Fibroblast of skin of left quadriceps (primary cell): Measurements from ENCODE around the gene DALRD3.

Experiments used
- DNase-seq, 2 experiments: peaks; one replicate each; pipeline ENCODE4 v3.0.0-alpha.2; 2013; ENCODE audit warnings: low read depth in 2 of 2

Gene DALRD3

DNA sequence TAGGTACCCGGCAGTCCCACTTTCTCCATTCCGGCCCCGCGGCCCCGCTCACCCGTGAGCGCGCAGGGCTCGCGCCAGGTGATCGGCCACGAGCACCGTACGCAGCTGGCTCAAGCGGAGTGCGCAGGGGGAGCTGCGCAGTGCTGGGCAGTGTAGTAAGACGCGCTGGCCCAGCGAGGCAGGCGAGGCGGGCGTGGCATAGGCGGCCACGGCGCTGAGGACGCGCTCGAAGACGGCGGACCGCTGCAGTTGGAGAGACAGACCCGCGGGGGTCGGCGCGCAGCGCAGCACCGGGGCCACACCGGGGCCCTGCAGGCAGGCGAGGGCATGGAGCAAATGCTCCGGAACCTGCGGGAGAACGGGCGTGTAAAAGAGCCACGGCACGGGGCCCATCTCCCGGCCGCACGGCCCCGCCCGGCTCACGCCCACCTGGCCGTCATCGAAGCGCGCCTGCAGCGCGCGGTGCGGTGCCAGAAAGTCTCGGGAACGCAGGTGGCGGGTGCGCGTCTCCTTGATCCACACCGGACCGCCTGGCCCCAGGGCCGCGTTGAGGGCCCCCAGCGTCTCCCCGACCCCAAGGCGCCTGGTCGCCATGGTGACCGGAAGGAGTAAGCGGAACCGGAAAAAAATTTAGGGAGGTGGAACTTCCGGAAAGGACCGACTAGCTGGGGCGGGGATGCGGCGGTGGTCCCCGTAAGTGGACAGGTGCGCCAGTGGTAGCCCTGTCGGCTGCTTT, at the start of gene DALRD3:
Gene DALRD3 (minus strand): TSS at position 610 of the 736 bp plus-strand sequence. CDS start 16 bp downstream, at position 594.
- no peak for DNase-seq

GRCh38 chr3:49058011-49058410, 39.6 kb upstream of the DALRD3 start:
- DNase-seq, result no peak

DNA sequence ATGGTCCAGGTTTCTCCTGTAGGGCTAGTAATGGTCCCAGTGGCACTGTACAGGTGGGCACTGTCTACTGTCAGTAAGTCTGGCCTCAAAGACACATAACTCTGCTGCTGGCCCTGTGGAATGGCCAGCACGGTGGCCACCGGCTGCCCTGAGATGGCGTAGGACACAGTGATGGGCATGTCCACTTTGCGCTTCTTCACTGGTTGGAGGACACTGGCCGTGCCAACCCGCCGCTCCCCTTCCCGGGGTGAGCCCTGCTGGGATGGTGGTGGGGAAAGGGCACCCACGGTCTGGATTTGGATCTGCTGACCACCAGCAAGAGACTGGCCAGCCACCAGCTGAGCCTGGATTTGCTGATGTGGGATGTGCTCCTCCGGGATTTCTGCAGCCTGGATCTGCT, 38.9 kb upstream of the DALRD3 start:
- DNase-seq, result no peak

DNA sequence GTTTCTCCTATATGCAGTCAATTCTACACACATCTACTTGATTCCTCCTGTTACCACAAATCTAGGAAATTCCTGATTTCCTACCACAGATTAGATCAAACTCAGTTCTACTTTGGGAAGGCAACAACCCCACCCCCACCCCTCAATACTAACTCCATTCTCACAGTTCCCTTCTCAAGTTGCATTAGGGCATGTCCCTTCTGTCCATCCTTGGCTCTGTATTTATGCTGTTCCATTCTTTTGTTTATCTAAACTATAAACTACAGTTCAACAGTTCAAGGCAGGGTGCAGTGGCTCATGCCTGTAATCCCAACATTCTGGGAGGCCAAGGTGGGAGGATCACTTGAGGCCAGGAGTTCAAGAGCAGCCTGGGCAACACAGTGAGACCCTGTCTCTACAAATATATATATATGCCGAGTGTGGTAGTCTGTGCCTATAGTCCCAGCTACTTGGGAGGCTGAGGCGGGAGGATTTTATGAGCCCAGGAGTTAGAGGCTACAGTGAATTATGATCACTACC, 36.0 kb upstream of the DALRD3 start:
- no peak for DNase-seq

GRCh38 chr3:49053543-49053942, 35.2 kb upstream of the DALRD3 start:
- no peak for DNase-seq

DNA sequence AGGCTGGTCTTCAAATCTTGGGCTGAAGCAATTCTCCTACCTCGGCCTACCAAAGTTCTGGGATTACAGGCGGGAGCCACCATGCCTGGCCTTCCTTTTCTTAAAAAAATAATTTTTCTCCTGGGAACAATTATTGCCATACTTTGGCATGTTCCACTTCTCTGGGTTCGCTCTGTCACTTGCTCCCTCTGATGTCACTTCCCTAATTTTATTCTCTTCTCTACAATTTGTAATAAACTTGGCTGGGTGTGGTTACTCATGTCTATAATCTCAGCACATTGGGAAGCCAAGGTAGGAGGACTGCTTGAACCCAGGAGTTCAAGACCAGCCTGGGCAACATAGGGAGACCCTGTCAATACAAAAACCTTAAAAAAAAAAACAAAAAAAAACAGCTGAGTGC, 16.9 kb upstream of the DALRD3 start:
- DNase-seq, result no peak

GRCh38 chr3:49034650-49035049, 16.3 kb upstream of the DALRD3 start:
- no peak for DNase-seq

- DNase-seq, result no peak
These were observed 14.4 kb upstream of the DALRD3 start for GRCh38 chr3:49032646-49033304.

- DNase-seq, result no peak
These were observed 11.9 kb upstream of the DALRD3 start for GRCh38 chr3:49030321-49030720.

DNA sequence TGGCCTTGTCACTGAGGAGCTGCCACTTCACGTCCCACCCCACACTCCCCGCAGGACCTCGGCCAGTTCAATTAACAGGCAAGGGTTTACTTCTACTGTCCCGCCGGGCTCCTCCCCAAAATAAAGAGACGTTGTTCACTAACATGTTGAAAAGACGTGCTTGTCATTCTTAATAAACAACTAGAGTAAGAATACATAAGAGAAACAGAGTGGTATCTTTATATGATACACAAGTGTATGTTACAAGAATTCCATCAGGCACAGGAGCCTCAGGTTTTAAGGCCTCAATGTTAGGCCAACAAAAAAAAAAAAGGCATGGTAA, 11.1 kb upstream of the DALRD3 start:
- DNase-seq, result no peak

DNA sequence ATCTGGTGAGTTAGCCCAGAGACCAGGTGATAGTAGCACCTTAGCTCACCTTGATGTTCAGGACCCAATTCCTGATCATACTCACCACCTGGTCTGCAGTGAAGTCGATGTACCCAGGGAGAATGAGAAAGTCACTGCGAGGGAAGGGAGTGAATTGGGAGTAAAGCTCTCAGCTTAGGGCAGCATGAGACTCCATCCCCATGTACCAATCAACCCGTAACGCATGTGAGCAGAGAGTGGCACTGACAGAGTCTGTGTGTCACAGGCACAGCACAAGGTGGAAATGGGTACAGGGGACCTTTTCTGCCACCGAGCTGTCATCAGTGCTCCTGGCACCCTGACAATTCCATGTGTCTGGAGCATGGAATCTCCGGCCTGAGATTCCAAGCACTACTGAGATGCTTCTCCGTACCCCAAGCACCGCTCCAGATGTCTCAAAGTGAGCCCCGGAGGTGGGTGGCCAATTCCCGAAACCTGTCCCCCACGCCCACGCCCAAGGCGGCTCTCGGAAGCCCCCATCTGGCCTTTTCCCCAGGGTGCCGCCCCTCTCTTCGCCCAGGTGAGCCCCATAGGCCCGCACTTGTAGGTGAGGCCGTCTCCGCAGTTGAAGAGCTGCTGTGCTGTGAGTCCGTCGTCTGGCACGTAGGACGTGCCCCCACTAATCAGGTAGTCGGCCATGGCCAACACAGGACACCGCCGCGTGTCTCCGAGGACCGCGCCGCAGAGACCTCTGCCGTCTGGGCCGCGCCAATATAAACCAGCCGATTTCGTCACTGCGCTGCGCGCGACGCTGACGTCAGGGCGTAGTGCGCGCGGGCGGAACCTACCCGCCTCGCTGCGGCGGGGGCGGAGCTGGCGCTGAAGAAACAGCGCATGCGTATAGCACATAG, 10.5 kb upstream of the DALRD3 start, which contains the start of gene IMPDH2:
Gene IMPDH2 (minus strand): TSS at position 726 of the 890 bp plus-strand sequence. CDS start 48 bp downstream, at position 678.
- peak; percentile 78 for DNase-seq

DNA sequence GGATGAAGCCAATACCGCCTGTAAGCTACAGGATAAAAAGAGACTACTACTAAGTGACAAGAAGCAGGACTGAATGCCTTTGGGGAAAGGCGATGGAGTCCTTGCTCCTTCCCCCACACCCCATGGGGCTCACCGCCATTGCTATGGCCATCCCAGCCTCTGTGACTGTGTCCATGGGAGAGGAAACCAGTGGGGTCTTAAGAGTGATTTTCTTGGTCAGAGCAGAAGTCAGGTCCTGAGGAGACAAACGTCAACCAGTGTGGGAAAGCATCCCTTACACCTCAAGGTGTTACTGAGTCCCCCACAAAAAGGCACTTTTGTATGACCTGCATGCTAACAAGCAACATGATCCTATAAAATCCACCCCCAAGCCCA, 9.9 kb upstream of the DALRD3 start:
- no peak for DNase-seq

DNA sequence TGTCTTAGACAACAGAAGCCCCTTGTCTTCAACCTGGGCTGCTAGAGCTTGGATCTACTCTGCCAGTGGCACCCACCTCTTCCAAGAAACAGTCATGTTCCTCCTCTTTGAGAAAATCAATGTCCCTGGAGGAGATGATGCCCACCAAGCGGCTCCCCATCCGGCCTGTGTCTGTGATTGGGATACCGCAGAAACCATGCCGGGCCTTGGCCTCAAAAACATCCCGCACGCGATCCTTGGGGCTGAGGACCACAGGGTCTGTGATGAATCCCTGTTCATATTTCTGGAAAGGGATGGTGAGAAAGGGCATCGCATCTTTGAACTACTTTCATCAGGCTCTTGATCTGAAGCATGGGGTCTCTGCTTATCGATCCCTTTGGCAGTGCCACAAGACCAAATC, 9.3 kb upstream of the DALRD3 start:
- DNase-seq, result no peak

GRCh38 chr3:49026536-49026935, 8.2 kb upstream of the DALRD3 start:
- DNase-seq, result no peak

- no peak for DNase-seq
These were observed 7.6 kb upstream of the DALRD3 start for GRCh38 chr3:49025793-49026520.

GRCh38 chr3:49025005-49025792, 6.8 kb upstream of the DALRD3 start:
- DNase-seq, result no peak

- DNase-seq, result no peak
These were observed 6.1 kb upstream of the DALRD3 start for GRCh38 chr3:49024449-49024848.

DNA sequence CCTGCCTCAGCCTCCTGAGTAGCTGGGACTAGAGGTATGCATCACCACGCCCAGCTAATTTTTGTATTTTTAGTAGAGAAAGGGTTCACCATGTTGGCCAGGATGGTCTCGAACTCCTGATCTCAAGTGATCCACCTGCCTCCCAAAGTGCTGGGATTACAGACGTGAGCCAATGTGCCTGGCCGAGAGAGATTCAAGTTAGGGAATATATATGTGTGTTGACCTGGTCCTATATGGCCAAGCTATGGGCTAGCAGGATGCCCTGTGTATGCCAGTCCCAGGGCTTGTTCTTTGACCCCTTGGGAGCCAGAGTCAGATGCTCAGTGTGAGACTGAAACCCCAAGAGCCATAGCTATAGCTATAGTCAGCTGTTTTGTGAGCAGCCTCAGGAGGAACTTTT, 5.4 kb upstream of the DALRD3 start:
- DNase-seq, result no peak

DNA sequence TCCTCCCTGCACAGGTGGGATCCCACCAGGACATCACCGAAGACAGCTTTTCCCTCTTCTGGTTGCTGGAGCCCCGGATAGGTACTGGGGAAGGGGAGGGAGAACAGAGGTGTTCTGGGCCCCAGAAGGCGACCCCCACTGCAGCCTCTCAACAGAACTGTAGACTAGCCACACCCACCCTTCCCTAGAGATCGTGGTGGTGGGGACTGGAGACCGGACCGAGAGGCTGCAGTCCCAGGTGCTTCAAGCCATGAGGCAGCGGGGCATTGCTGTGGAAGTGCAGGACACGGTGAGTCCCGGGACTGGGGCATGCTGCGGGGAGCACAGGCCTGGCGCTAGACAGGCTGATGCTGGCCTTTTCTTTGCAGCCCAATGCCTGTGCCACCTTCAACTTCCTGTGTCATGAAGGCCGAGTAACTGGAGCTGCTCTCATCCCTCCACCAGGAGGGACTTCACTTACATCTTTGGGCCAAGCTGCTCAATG, 4.3 kb upstream of the DALRD3 start:
- no peak for DNase-seq

GRCh38 chr3:49021813-49022687, 3.7 kb upstream of the DALRD3 start, which contains the start of gene NDUFAF3:
Gene NDUFAF3, plus strand, starts transcription at chr3:49022121. Its CDS starts 24 bp downstream, at chr3:49022145.
- peak; percentile 69 to 76 for DNase-seq
